Upper lobe of left lung (tissue), 4 donors: ENCODE measurements around the gene NR3C2.

Experiments used
- CTCF ChIP-seq, 6 experiments: fragments of 450-650 bp in 4 of 6; fragments of 200-600 bp in 2 of 6; sonication (generic) in 2 of 6; IDR thresholded peaks; one replicate each; pipeline ENCODE4 v1.5.1; 2016 to 2019; ENCODE audit warnings: antibody characterized with exemption in 6 of 6
- POLR2A ChIP-seq, 4 donors: fragments of 450-650 bp; IDR thresholded peaks; one replicate each; pipeline ENCODE4 v1.5.1; 2016 to 2017; ENCODE audit warnings: antibody characterized with exemption in 4 of 4, mild to moderate bottlenecking in 2 of 4
- POLR2AphosphoS5 ChIP-seq, 2 donors: sonication (generic); formaldehyde crosslinking; IDR thresholded peaks; one replicate each; pipeline ENCODE4 v1.5.1; 2017; ENCODE audit warnings: antibody characterized with exemption in 2 of 2

GRCh38 chr4:148254621-148255343, 187.4 kb downstream of the NR3C2 start:
- no peak for TF ChIP-seq CTCF (IDR thresholded peaks at IDR 0.05)
- TF ChIP-seq POLR2A (IDR thresholded peaks at IDR 0.05) = no peak
- no peak for TF ChIP-seq POLR2AphosphoS5 (IDR thresholded peaks at IDR 0.05)
